ENCODE results near the gene BICDL1.
"Not testable (repeated sequence)": the region's sequence is repeated elsewhere in the genome, so short reads cannot be mapped to it uniquely, and the experiment has no call there.

BICDL1 gene

GRCh38 chr12:119988472-119989360 is at the start of gene BICDL1:
Gene BICDL1 (plus strand): TSS chr12:119989236. CDS start chr12:119989869, 633 bp downstream.
- H3K4me3 Mint-ChIP-seq, result peak within 1 kb of the TSS; percentile 96
- peak within 1 kb of the TSS; percentile 97 for H3K27ac Mint-ChIP-seq
- peaks cover 40% of the 10 kb centered on the region for H3K4me1 Mint-ChIP-seq
- no peaks in the 10 kb centered on the region for H3K27me3 Mint-ChIP-seq
- peaks cover 21% of the 10 kb centered on the region for H3K36me3 Mint-ChIP-seq
- no peaks in the 10 kb centered on the region for H3K9me3 Mint-ChIP-seq

GRCh38 chr12:119940897-119941296 is 48.1 kb upstream of the BICDL1 start:
- no peaks in the 10 kb centered on the region for H3K9me3 Mint-ChIP-seq
- no peaks in the 10 kb centered on the region for H3K36me3 Mint-ChIP-seq
- no peak overlapping the region for H3K27ac Mint-ChIP-seq
- H3K4me1 Mint-ChIP-seq, result peaks cover 4% of the 10 kb centered on the region
- no peak overlapping the region for H3K4me3 Mint-ChIP-seq
- H3K27me3 Mint-ChIP-seq, result no peaks in the 10 kb centered on the region

- Mint-ChIP-seq H3K36me3 (no peaks in the 10 kb centered on the region), H3K9me3 (no peaks in the 10 kb centered on the region), H3K4me3 (no peak overlapping the region), H3K27me3 (no peaks in the 10 kb centered on the region), H3K27ac (no peak overlapping the region), H3K4me1 (peaks cover 4% of the 10 kb centered on the region)
These were observed 46.6 kb upstream of the BICDL1 start for GRCh38 chr12:119942386-119942785.

- no peak overlapping the region for H3K27ac Mint-ChIP-seq
- peaks cover 4% of the 10 kb centered on the region for H3K4me1 Mint-ChIP-seq
- H3K9me3 Mint-ChIP-seq, result no peaks in the 10 kb centered on the region
- no peaks in the 10 kb centered on the region for H3K27me3 Mint-ChIP-seq
- H3K36me3 Mint-ChIP-seq, result no peaks in the 10 kb centered on the region
- no peak overlapping the region for H3K4me3 Mint-ChIP-seq
These were observed 42.8 kb upstream of the BICDL1 start for GRCh38 chr12:119946213-119946612.

GRCh38 chr12:119949145-119949544 is 39.9 kb upstream of the BICDL1 start:
- H3K27me3 Mint-ChIP-seq, result no peaks in the 10 kb centered on the region
- H3K9me3 Mint-ChIP-seq, result no peaks in the 10 kb centered on the region
- H3K4me3 Mint-ChIP-seq, result no peak overlapping the region
- H3K27ac Mint-ChIP-seq, result no peak overlapping the region
- peaks cover 4% of the 10 kb centered on the region for H3K4me1 Mint-ChIP-seq
- peaks cover 1% of the 10 kb centered on the region for H3K36me3 Mint-ChIP-seq

GRCh38 chr12:119949594-119949993 is 39.4 kb upstream of the BICDL1 start:
- no peak overlapping the region for H3K27ac Mint-ChIP-seq
- H3K27me3 Mint-ChIP-seq, result no peaks in the 10 kb centered on the region
- no peaks in the 10 kb centered on the region for H3K9me3 Mint-ChIP-seq
- no peak overlapping the region for H3K4me3 Mint-ChIP-seq
- peaks cover 1% of the 10 kb centered on the region for H3K36me3 Mint-ChIP-seq
- H3K4me1 Mint-ChIP-seq, result peaks cover 4% of the 10 kb centered on the region

GRCh38 chr12:119956047-119956446 is 33.0 kb upstream of the BICDL1 start:
- H3K27me3 Mint-ChIP-seq, result no peaks in the 10 kb centered on the region
- H3K4me3 Mint-ChIP-seq, result no peak overlapping the region
- peaks cover 1% of the 10 kb centered on the region for H3K36me3 Mint-ChIP-seq
- peak overlapping the region; percentile 53 for H3K27ac Mint-ChIP-seq
- peaks cover 13% of the 10 kb centered on the region for H3K9me3 Mint-ChIP-seq
- H3K4me1 Mint-ChIP-seq, result no peaks in the 10 kb centered on the region

- H3K4me1 Mint-ChIP-seq, result no peaks in the 10 kb centered on the region
- peaks cover 13% of the 10 kb centered on the region for H3K9me3 Mint-ChIP-seq
- no peak overlapping the region for H3K27ac Mint-ChIP-seq
- peaks cover 1% of the 10 kb centered on the region for H3K36me3 Mint-ChIP-seq
- H3K27me3 Mint-ChIP-seq, result no peaks in the 10 kb centered on the region
- H3K4me3 Mint-ChIP-seq, result no peak overlapping the region
These were observed 31.9 kb upstream of the BICDL1 start for GRCh38 chr12:119957135-119957534.

- H3K9me3 Mint-ChIP-seq, result peaks cover 13% of the 10 kb centered on the region
- no peak overlapping the region for H3K4me3 Mint-ChIP-seq
- no peaks in the 10 kb centered on the region for H3K4me1 Mint-ChIP-seq
- H3K36me3 Mint-ChIP-seq, result no peaks in the 10 kb centered on the region
- H3K27me3 Mint-ChIP-seq, result no peaks in the 10 kb centered on the region
- H3K27ac Mint-ChIP-seq, result no peak overlapping the region
These were observed 29.6 kb upstream of the BICDL1 start for GRCh38 chr12:119959435-119959834.

- Mint-ChIP-seq H3K27ac (no peak overlapping the region), H3K4me1 (no peaks in the 10 kb centered on the region), H3K27me3 (no peaks in the 10 kb centered on the region), H3K9me3 (no peaks in the 10 kb centered on the region), H3K4me3 (no peak overlapping the region), H3K36me3 (no peaks in the 10 kb centered on the region)
These were observed 24.9 kb upstream of the BICDL1 start for GRCh38 chr12:119964123-119964522.

- Mint-ChIP-seq H3K4me1 (no peaks in the 10 kb centered on the region), H3K27me3 (no peaks in the 10 kb centered on the region), H3K36me3 (no peaks in the 10 kb centered on the region), H3K27ac (no peak overlapping the region), H3K4me3 (no peak overlapping the region), H3K9me3 (no peaks in the 10 kb centered on the region)
These were observed 24.1 kb upstream of the BICDL1 start for GRCh38 chr12:119964929-119965328.

GRCh38 chr12:119980242-119980641 is 8.8 kb upstream of the BICDL1 start:
- Mint-ChIP-seq H3K36me3 (no peaks in the 10 kb centered on the region), H3K4me3 (peak overlapping the region; percentile 23), H3K27ac (peak overlapping the region; percentile 82), H3K4me1 (peaks cover 10% of the 10 kb centered on the region), H3K9me3 (no peaks in the 10 kb centered on the region), H3K27me3 (no peaks in the 10 kb centered on the region)

- peaks cover 10% of the 10 kb centered on the region for H3K4me1 Mint-ChIP-seq
- H3K9me3 Mint-ChIP-seq, H3K27ac Mint-ChIP-seq, H3K36me3 Mint-ChIP-seq, H3K4me3 Mint-ChIP-seq, H3K27me3 Mint-ChIP-seq: not testable (repeated sequence)
These were observed 8.3 kb upstream of the BICDL1 start for GRCh38 chr12:119980702-119981101.

GRCh38 chr12:119989361-119989730 is 310 bp downstream of the BICDL1 start:
- Mint-ChIP-seq H3K27ac (no peak overlapping the region), H3K4me1 (peaks cover 46% of the 10 kb centered on the region), H3K9me3 (no peaks in the 10 kb centered on the region), H3K27me3 (no peaks in the 10 kb centered on the region), H3K4me3 (peak overlapping the region; percentile 59), H3K36me3 (peaks cover 25% of the 10 kb centered on the region)

- H3K9me3 Mint-ChIP-seq, result no peaks in the 10 kb centered on the region
- peak overlapping the region; percentile 96 for H3K4me3 Mint-ChIP-seq
- peaks cover 26% of the 10 kb centered on the region for H3K36me3 Mint-ChIP-seq
- no peaks in the 10 kb centered on the region for H3K27me3 Mint-ChIP-seq
- H3K4me1 Mint-ChIP-seq, result peaks cover 50% of the 10 kb centered on the region
- peak overlapping the region; percentile 97 for H3K27ac Mint-ChIP-seq
These were observed 820 bp downstream of the BICDL1 start for GRCh38 chr12:119989731-119990381.

- H3K27me3 Mint-ChIP-seq, result no peaks in the 10 kb centered on the region
- peaks cover 27% of the 10 kb centered on the region for H3K36me3 Mint-ChIP-seq
- H3K4me3 Mint-ChIP-seq, result peak overlapping the region; percentile 96
- H3K4me1 Mint-ChIP-seq, result peaks cover 53% of the 10 kb centered on the region
- H3K9me3 Mint-ChIP-seq, result no peaks in the 10 kb centered on the region
- peak overlapping the region; percentile 97 for H3K27ac Mint-ChIP-seq
These were observed 1.4 kb downstream of the BICDL1 start for GRCh38 chr12:119990382-119990874.
